HG03439 (cell line): ENCODE results near the gene HNRNPAB.
A peak's percentile ranks its signal among the peaks of the same experiment; 100 is the strongest.
"Not testable (repeated sequence)": the region's sequence is repeated elsewhere in the genome, so short reads cannot be mapped to it uniquely, and the experiment has no call there.

Experiments used
- ATAC-seq: cut with Tn5 transposase; IDR thresholded peaks from one replicate; pipeline ENCODE4 v1.9.1; 2021; ENCODE audit warnings: mild to moderate bottlenecking, moderate library complexity; ENCODE audit not compliant: unreplicated experiment

HNRNPAB gene

GRCh38 chr5:178229111-178229510 is 24.8 kb downstream of the HNRNPAB start:
- ATAC-seq, result not testable (repeated sequence)

GRCh38 chr5:178229861-178230260 is 25.5 kb downstream of the HNRNPAB start:
- no peak for ATAC-seq

- no peak for ATAC-seq
Observed at GRCh38 chr5:178230879-178231538, 26.7 kb downstream of the HNRNPAB start.

GRCh38 chr5:178231539-178232123 is 27.3 kb downstream of the HNRNPAB start:
- peak; percentile 2 for ATAC-seq

GRCh38 chr5:178232124-178232919 is 28.0 kb downstream of the HNRNPAB start, which contains the start of gene PHYKPL:
PHYKPL (minus strand) TSS chr5:178232802; CDS start chr5:178232550, 252 bp downstream.
- peak; percentile 63 for ATAC-seq

- peak; percentile 26 for ATAC-seq
Observed at GRCh38 chr5:178232920-178233429, 28.6 kb downstream of the HNRNPAB start.

GRCh38 chr5:178234121-178234749 is 29.9 kb downstream of the HNRNPAB start:
- no peak for ATAC-seq

- ATAC-seq, result no peak
Observed at GRCh38 chr5:178234750-178235587, 30.6 kb downstream of the HNRNPAB start.

GRCh38 chr5:178235588-178235974 is 31.2 kb downstream of the HNRNPAB start:
- no peak for ATAC-seq

GRCh38 chr5:178236126-178236525 is 31.8 kb downstream of the HNRNPAB start:
- ATAC-seq, result no peak

GRCh38 chr5:178236679-178237078 is 32.3 kb downstream of the HNRNPAB start:
- ATAC-seq, result no peak

GRCh38 chr5:178237431-178238312 is 33.3 kb downstream of the HNRNPAB start:
- ATAC-seq, result no peak

- no peak for ATAC-seq
Observed at GRCh38 chr5:178238313-178238635, 33.9 kb downstream of the HNRNPAB start.

- no peak for ATAC-seq
Observed at GRCh38 chr5:178238711-178239592, 34.6 kb downstream of the HNRNPAB start.

GRCh38 chr5:178239626-178240301 is 35.4 kb downstream of the HNRNPAB start:
- not testable (repeated sequence) for ATAC-seq

- no peak for ATAC-seq
Observed at GRCh38 chr5:178240341-178240741, 36.0 kb downstream of the HNRNPAB start.

GRCh38 chr5:178240766-178241165 is 36.4 kb downstream of the HNRNPAB start:
- no peak for ATAC-seq

GRCh38 chr5:178241231-178241663 is 36.9 kb downstream of the HNRNPAB start:
- ATAC-seq, result no peak
